Glomerular endothelial cell (primary cell): Measurements from ENCODE around the gene PLEKHH3. TPM values are rescaled to one million over a fixed set of nuclear protein-coding genes. Genes with fewer than 3 reads are reported as not detected.
"Not testable (repeated sequence)": the region's sequence is repeated elsewhere in the genome, so short reads cannot be mapped to it uniquely, and the experiment has no call there.

ENCODE experiments used
- DNase-seq: peaks from one replicate; pipeline ENCODE4 v3.0.0-alpha.2; 2011; ENCODE audit warnings: low read depth, low spot score; ENCODE audit errors: extremely low read depth
- total RNA-seq: library from RNA; depleted of rRNA; stranded (reverse); fragments of >200 nt; gene quantifications from 2 replicates; pipeline ENCODE4 v1.2.3, GENCODE V29; 2015

The PLEKHH3 gene
- total RNA-seq, 1 donor from 2014 or later: 15.6 TPM

GRCh38 chr17:42673266-42673884 lies 3.4 kb downstream of the PLEKHH3 start:
- no peak for DNase-seq

GRCh38 chr17:42672038-42672437 lies 4.8 kb downstream of the PLEKHH3 start:
- DNase-seq: no peak

GRCh38 chr17:42670789-42671657 lies 5.8 kb downstream of the PLEKHH3 start:
- no peak for DNase-seq

- DNase-seq: no peak
Measured at GRCh38 chr17:42669977-42670788, 6.6 kb downstream of the PLEKHH3 start.

GRCh38 chr17:42669705-42669976 lies 7.2 kb downstream of the PLEKHH3 start:
- DNase-seq: no peak

GRCh38 chr17:42667088-42667951 lies 9.5 kb downstream of the PLEKHH3 start:
- DNase-seq: no peak

GRCh38 chr17:42666126-42666525 lies 10.7 kb downstream of the PLEKHH3 start:
- not testable (repeated sequence) for DNase-seq

- DNase-seq: no peak
Measured at GRCh38 chr17:42665581-42666001, 11.2 kb downstream of the PLEKHH3 start.

- no peak for DNase-seq
Measured at GRCh38 chr17:42660692-42661345, 16.0 kb downstream of the PLEKHH3 start.

GRCh38 chr17:42659932-42660274 lies 16.9 kb downstream of the PLEKHH3 start:
- DNase-seq: not testable (repeated sequence)

- DNase-seq: no peak
Measured at GRCh38 chr17:42659079-42659931, 17.5 kb downstream of the PLEKHH3 start, which contains the start of gene TUBG2. Gene TUBG2, plus strand, starts transcription at chr17:42659284. Its CDS starts 220 bp downstream, at chr17:42659504.

- DNase-seq: no peak
Measured at GRCh38 chr17:42657824-42658588, 18.8 kb downstream of the PLEKHH3 start.

- DNase-seq: no peak
Measured at GRCh38 chr17:42655528-42655927, 21.3 kb downstream of the PLEKHH3 start.

- no peak for DNase-seq
Measured at GRCh38 chr17:42653179-42654124, 23.3 kb downstream of the PLEKHH3 start.

- DNase-seq: no peak
Measured at GRCh38 chr17:42651392-42651791, 25.4 kb downstream of the PLEKHH3 start.

- no peak for DNase-seq
Measured at GRCh38 chr17:42647778-42648177, 29.0 kb downstream of the PLEKHH3 start.

GRCh38 chr17:42642336-42642735 lies 34.5 kb downstream of the PLEKHH3 start:
- no peak for DNase-seq
